Activated T-helper 1 cell treated with Interleukin-2 at 50 U/mL for 16 hours (primary cell): Measurements from ENCODE around the gene IFNAR2.

ENCODE experiments used
- DNase-seq: peaks from one replicate; pipeline ENCODE4 v3.0.0-alpha.2; 2020; ENCODE audit warnings: low read depth

The IFNAR2 gene

DNA sequence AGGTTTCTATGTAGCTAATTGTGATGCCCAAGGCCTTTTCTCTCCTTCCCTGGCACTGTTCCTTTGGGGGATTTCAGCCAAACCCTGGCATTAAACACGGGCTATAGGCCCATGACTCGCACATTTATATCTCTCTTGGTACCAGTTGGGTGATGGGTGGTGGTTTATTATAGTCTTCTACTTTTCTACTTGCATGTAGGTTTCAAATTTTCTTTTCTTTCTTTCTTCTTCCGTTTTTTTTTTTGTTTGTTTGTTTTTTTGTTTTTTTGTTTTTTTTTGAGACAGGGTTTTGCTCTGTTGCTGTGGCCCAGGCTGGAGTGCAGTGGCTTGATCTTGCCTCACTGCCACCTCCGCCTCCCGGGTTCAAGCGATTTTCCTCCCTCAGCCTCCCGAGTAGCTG lies 37.5 kb downstream of the IFNAR2 start:
- DNase-seq = no peak

DNA sequence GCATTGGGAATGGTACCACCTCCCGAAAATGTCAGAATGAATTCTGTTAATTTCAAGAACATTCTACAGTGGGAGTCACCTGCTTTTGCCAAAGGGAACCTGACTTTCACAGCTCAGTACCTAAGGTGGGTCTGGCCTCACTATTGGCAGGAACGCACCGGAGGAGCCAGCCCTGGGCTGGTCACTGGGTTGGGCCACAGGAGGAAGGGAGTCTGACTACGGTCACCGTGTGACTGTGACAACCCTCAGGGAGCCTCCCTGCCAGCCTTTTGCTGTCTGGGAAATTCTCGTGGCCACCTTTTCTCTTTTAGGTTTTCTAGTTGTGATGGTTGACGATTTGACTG lies 38.6 kb downstream of the IFNAR2 start:
- DNase-seq = no peak

DNA sequence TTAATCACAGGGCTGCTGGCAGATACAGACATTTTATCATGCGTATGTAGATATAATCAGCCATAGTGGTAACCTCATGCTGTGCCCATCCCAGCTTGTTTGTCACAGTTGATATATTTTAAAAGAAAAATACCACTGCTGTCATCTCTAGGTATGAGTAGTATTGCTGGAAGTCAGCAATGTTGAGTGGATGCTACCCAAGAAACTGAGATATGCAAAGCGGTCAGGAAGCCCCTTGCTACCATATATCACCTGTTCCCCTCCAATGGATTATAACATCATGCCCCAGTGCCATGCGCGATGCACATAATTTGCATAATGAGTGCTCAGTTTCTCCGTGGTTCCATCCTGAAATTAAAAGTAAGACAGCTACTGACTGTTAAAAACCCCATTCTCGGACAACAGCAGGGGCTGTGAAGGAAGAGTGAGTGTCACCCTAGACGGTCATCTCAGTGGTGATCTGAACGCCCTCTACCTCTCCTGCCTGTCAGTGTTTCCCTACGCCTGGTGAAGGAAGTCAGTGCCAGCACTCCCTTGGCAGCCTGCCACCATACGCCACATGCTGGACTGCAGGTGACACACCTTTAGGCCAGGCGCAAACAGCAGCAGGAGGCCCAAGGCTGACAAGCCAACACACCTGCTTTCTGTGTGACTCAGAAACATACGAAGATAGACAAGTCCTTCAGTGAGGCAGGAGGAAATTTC lies 39.2 kb downstream of the IFNAR2 start:
- peak; percentile 22 for DNase-seq

DNA sequence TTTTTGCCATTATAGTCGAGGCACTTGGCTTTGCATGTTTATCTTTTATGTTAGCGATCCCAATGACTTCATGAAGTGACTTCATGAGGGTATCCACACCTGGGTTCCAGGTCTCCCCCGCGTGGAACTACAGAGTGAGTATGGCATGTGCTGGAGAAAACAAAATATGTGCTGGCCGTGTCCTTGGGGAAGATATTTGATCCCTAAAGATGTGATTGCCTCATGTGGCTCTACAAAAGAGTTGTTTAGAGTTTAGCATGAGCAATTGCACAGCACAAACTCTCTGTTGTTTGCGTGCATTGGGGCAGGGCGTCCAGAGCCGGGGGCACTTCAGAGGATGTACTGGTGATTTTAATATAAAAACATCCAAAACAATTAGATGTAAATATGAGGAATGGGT lies 41.2 kb downstream of the IFNAR2 start:
- no peak for DNase-seq

DNA sequence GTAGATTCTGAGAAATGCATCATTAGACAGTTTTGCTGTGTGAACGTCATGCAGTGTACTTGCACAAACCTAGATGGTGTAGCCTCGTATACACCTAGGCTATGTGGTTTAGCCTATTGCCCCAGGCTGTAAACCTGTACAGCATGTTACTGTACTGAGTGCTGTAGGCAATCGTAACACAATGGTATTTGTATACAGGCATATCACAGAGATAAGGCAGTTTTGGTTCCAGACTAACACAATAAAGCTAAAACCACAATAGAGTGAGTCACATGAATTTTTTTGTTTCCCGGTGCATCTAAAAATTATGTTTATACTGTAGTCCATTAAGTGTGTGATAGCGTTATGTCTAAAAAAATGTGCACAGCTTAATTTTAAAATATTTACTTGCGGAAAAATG lies 43.3 kb downstream of the IFNAR2 start:
- DNase-seq = no peak

DNA sequence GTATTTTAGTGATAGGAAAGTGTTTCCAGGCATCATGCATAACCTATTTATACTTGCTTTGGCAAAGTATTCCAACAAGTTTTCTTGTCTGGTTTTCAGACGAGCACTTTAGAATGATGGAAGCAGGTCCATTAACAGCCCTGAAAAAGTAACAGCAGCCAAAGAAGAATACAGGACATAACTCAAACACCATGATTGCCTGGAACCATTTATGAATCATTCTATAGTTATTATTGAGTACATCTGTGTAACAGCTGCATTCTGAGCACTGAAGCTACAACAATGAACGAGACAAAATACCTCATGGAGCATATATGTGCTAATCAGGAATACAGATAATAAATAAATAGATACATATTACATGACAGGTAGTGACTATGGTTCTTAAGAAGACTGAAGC lies 49.0 kb downstream of the IFNAR2 start:
- DNase-seq = no peak

DNA sequence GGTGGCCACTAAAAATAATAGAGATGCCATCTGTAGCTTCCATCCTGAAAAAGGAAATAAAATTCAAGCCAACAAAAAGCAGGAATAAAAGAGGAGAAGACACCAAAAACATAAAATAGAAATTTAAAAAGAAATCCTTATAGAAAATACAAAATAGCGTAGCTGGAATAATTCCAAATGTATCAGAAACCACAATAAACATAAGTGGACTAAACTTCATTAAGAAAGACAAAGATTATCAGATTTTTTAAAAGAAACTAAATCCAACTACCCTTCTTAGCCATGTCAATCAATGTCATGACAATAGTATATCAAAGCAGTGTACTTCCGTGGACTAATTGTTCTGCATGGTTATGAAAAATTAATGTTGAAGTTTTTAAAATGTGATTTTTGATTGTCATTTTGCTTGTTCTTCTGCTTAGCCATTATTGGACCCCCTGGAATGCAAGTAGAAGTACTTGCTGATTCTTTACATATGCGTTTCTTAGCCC lies 49.6 kb downstream of the IFNAR2 start:
- no peak for DNase-seq
